Measurements from ENCODE around the gene MUC4. TPM values are rescaled to one million over a fixed set of nuclear protein-coding genes. Genes with fewer than 3 reads are reported as not detected.

Gene MUC4
- total RNA-seq, 4 donors from 2014 or later: 5.8 to 23.1 (median 13.0) TPM

DNA sequence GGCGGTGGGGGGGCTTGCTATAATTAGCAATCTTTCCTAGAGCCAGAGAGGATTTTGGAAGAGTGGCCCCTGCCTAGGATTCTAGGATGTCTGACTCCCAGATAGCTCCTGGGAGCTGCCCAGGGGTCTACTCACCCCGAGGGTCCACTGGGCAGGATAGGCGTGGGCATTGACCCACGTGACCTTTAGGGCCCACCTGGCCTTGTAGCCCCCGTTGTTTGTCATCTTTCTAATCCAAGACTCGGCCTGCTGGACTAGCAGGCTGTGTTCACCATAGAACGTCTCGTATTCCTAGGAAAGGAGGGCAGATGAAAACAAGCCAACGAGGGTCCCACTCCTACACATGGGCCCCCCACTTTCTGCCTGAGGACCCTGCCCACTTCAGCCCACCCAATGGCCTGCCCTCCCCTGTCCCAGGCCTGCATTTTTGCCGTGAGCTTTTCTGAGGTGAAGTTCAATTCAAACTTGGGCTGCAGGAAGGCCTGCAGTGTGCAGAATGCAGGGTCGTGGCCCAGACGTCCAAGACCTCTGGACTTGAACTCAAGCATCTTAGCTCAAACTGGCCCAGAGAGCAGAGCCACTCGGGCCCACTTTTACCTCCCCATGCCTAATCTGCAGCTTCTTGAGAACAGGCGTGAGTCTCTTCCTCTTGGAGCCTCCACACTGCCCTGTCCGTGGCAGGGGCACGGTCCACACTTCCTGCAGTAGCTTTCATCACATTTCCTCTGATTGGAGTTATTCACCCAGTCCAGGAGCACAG is 41.5 kb downstream of the MUC4 start:
- H3K4me1 ChIP-seq: no peaks in the 10 kb centered on the region
- H3K9me3 ChIP-seq: no peaks in the 10 kb centered on the region
- H3K36me3 ChIP-seq: no peaks in the 10 kb centered on the region
- TF ChIP-seq, protein P1, sequence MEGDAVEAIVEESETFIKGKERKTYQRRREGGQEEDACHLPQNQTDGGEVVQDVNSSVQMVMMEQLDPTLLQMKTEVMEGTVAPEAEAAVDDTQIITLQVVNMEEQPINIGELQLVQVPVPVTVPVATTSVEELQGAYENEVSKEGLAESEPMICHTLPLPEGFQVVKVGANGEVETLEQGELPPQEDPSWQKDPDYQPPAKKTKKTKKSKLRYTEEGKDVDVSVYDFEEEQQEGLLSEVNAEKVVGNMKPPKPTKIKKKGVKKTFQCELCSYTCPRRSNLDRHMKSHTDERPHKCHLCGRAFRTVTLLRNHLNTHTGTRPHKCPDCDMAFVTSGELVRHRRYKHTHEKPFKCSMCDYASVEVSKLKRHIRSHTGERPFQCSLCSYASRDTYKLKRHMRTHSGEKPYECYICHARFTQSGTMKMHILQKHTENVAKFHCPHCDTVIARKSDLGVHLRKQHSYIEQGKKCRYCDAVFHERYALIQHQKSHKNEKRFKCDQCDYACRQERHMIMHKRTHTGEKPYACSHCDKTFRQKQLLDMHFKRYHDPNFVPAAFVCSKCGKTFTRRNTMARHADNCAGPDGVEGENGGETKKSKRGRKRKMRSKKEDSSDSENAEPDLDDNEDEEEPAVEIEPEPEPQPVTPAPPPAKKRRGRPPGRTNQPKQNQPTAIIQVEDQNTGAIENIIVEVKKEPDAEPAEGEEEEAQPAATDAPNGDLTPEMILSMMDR (IDR thresholded peaks at IDR 0.05): no peak
- TF ChIP-seq POLR2A (IDR thresholded peaks at IDR 0.05): no peak
- H3K4me3 ChIP-seq: no peak overlapping the region
- no peak overlapping the region for H3K27ac ChIP-seq
- H3K27me3 ChIP-seq: no peaks in the 10 kb centered on the region
- DNase-seq: no peak

DNA sequence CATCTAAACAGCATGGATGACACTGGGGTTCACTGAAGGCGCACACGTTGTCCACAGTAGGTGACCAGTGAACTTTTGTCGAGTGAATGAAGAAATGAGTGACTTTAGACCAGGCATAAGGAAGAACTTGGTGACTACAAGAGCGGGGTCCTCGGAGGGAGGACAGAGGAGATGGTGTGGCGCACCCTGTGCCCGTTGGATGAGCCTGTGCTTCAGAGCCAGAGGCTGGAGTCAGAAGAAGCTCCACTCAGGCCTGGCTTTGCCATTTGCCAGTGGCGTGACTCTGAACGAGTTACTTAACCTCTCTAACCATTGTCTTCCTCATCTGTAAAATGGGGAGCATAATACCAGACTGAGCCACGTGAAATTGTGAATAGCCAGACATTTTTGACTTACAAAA is 42.2 kb downstream of the MUC4 start:
- H3K4me1 ChIP-seq: no peaks in the 10 kb centered on the region
- H3K27me3 ChIP-seq: no peaks in the 10 kb centered on the region
- H3K27ac ChIP-seq: no peak overlapping the region
- no peaks in the 10 kb centered on the region for H3K9me3 ChIP-seq
- TF ChIP-seq, protein P1 (IDR thresholded peaks at IDR 0.05): no peak
- no peak for TF ChIP-seq POLR2A (IDR thresholded peaks at IDR 0.05)
- DNase-seq: no peak
- no peaks in the 10 kb centered on the region for H3K36me3 ChIP-seq
- no peak overlapping the region for H3K4me3 ChIP-seq

DNA sequence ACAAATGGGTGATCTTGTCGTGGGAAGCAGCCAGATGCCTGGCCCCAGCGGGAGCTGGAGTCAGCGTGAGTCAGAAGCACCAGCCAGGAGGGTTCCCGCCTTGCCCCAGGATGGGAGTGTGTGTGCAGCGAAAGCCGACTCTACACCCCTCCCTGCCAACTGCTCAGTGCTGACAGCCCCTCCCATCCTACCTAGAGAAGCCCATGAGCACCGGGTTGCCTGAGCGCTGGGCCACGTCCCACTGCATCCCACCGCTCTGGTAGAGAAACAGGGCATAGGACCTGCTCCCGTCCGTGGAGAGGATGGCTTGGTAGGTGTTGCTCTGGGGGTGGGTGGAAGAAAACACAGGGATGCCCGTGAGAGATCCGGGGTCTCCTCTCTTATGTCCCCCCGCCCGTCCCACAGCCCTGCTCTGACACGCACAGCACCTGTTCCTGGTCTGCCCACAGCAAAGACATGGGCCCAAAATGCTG is 42.9 kb downstream of the MUC4 start:
- no peak for TF ChIP-seq POLR2A (IDR thresholded peaks at IDR 0.05)
- TF ChIP-seq, protein P1 (IDR thresholded peaks at IDR 0.05): no peak
- Histone ChIP-seq H3K9me3 (no peaks in the 10 kb centered on the region), H3K36me3 (no peaks in the 10 kb centered on the region), H3K4me1 (no peaks in the 10 kb centered on the region), H3K27me3 (no peaks in the 10 kb centered on the region), H3K27ac (no peak overlapping the region), H3K4me3 (no peak overlapping the region)
- no peak for DNase-seq

DNA sequence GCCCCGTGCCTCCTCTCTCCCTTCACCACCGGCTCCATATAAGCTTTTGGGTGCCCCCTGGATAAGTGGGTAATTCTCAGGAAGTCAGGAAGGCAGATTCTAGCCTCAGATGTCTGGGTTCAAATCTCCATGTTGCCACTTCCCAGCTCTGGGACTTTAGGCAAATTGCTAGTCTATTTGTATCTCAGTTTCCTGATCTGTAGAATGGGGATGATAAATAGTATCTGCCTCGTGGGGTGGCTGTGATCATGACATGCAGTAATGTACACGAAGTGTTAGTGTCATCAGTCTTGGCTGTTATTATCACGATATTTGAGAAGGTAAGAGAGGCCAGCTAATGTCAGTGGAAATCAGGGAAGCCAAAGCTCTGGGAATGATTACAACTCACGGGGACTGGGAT is 43.3 kb downstream of the MUC4 start:
- Histone ChIP-seq H3K4me3 (no peak overlapping the region), H3K27ac (no peak overlapping the region), H3K9me3 (no peaks in the 10 kb centered on the region), H3K36me3 (no peaks in the 10 kb centered on the region), H3K27me3 (no peaks in the 10 kb centered on the region), H3K4me1 (no peaks in the 10 kb centered on the region)
- TF ChIP-seq, protein P1 (IDR thresholded peaks at IDR 0.05): no peak
- no peak for TF ChIP-seq POLR2A (IDR thresholded peaks at IDR 0.05)
- DNase-seq: no peak

DNA sequence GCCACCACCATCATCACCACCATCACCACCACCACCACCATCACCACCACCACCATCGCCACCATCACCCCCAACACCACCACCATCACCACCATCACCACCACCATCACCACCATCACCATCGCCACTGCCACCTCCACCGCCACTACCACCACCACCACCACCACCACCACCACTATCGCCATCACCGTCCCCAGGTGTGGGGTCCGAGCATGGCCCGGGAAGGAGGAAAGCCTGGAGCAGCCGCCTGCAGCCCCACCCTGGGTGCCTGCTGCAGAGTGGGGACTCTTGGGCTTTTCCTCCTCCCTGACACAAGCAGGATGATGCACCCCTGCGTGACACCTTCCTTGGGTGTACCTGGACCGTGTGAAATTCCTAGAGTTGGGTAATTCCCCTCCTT is 43.9 kb downstream of the MUC4 start:
- Histone ChIP-seq H3K4me1 (no peaks in the 10 kb centered on the region), H3K9me3 (no peaks in the 10 kb centered on the region), H3K36me3 (no peaks in the 10 kb centered on the region), H3K27me3 (no peaks in the 10 kb centered on the region), H3K27ac (no peak overlapping the region), H3K4me3 (no peak overlapping the region)
- DNase-seq: no peak
- no peak for TF ChIP-seq POLR2A (IDR thresholded peaks at IDR 0.05)
- TF ChIP-seq, protein P1 (IDR thresholded peaks at IDR 0.05): no peak

Data from Peyer's patch (tissue), 4 donors.